HG02763 (cell line): ENCODE results near the gene IZUMO2.
"Not testable (repeated sequence)": the region's sequence is repeated elsewhere in the genome, so short reads cannot be mapped to it uniquely, and the experiment has no call there.

Experiments used
- ATAC-seq: cut with Tn5 transposase; IDR thresholded peaks from one replicate; pipeline ENCODE4 v1.9.1; 2021; ENCODE audit warnings: mild to moderate bottlenecking, moderate library complexity; ENCODE audit not compliant: unreplicated experiment

Gene IZUMO2

GRCh38 chr19:50140118-50140845 is 22.8 kb downstream of the IZUMO2 start:
- ATAC-seq: not testable (repeated sequence)

DNA sequence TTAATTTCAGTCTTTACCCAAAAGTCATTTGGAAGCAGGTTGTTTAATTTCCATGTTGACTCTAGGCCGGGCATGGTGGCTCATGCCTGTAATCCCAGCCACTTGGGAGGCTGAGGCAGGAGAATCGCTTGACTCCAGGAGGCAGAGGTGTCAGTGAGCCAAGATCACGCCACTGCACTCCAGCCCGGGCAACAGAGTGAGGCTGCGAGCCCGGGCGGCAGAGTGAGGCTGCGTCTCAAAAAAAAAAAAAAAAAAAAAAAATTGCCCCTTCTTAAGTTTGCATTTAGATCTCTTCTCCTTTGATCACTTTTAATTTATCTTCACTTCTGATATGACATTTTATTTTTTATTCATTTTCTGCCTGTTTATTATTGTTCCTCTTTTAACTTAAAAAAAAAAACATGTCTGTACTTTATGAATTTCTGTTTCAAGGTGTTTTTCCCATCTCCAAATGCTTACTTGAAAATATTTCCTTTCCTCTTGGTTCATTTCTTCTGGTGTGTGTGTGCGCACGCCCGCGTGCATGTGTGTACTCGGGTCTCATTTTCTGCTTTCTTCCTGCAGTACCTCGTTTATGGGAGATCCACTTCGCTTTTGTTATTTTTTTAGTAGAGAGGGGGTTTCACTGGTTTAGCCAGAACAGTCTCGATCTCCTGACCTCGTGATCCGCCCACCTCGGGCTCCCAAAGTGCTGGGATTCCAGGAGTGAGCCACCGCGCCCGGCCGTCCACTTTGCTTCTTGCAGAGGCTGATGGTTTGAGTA is 26.3 kb downstream of the IZUMO2 start:
- ATAC-seq: not testable (repeated sequence)

GRCh38 chr19:50135856-50136602 is 27.1 kb downstream of the IZUMO2 start:
- not testable (repeated sequence) for ATAC-seq

GRCh38 chr19:50134777-50135719 is 28.0 kb downstream of the IZUMO2 start:
- not testable (repeated sequence) for ATAC-seq

- not testable (repeated sequence) for ATAC-seq
Observed at GRCh38 chr19:50133518-50134492, 29.3 kb downstream of the IZUMO2 start.

DNA sequence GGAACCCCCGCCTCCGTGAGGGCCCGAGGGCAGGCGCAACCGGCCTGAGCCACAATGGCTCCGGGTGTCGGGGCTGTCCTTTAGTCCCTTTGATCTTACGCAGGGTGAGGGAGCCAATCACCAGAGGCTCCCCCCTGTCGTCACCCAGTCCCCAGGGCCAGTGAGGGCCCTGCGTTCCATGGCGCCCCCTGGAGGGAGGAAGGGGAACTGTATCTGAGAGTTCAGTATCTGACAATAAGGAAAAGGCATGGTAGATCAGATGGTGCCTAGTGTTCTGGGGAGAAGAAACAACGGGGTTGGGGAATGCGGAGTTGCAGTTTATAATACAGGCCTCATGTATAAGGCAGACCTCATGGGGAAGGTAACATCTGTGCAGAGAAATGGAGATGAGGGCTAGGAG is 59.1 kb downstream of the IZUMO2 start:
- not testable (repeated sequence) for ATAC-seq

GRCh38 chr19:50103405-50103804 is 59.7 kb downstream of the IZUMO2 start:
- not testable (repeated sequence) for ATAC-seq
